ENCODE measurements around the gene COQ5. TPM values are rescaled to one million over a fixed set of nuclear protein-coding genes. Genes with fewer than 3 reads are reported as not detected.

Gene COQ5
- total and polyA plus RNA-seq, 2 of the 4 experiments (the other 2 are of a cell fraction), result 21.6 to 25.1 TPM

DNA sequence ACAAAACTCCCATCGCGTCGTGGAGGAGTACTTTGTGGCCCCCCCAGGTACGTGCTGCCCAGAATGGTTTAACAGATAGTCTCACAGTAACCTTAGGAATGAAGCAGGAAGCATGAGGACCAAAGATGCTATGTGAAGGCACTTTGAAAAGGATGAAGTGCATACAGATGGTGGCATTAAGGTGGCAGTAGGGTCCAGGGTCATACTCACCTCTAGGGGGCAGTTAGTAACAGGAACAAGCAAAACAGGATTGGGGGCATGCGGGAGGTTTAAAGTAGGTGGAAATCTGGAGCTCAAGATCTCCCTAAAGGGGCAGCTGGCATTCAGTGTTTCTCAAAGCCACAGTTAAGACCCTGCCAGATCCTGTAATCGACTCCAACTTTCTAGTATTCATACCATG lies 71.8 kb downstream of the COQ5 start:
- POLR2A ChIA-PET (ENCODE audit: unreplicated experiment), result no interaction called here
- Histone ChIP-seq H2AK5ac (ENCODE audit: low read depth, low read length) (no peak overlapping the region), H3K4me2 (ENCODE audit: low read depth, low read length) (no peak overlapping the region), H2BK5ac (ENCODE audit: low read depth, low read length, poor library complexity, severe bottlenecking) (no peak overlapping the region), H4K91ac (ENCODE audit: insufficient read depth, low read depth, low read length) (no peak overlapping the region), H2AFZ (replicated peaks; ENCODE audit: low read length, poor library complexity) (no peak overlapping the region), H3K36me3 (ENCODE audit: control insufficient read depth, insufficient read depth, low read length) (peaks cover 57% of the 10 kb centered on the region), H3K4me3 (ENCODE audit: insufficient read depth, low read depth, low read length) (no peak overlapping the region), H2BK120ac (ENCODE audit: low read depth, low read length) (no peak overlapping the region), H2BK15ac (ENCODE audit: low read depth, low read length) (no peak overlapping the region), H3K18ac (ENCODE audit: low read depth, low read length) (no peak overlapping the region), H3K23ac (ENCODE audit: low read depth, low read length) (no peak overlapping the region), H2BK20ac (ENCODE audit: low read depth, low read length) (no peak overlapping the region), H3K4me1 (ENCODE audit: control insufficient read depth, insufficient read depth, low read length) (no peaks in the 10 kb centered on the region), H3K79me1 (ENCODE audit: low read depth in 1 of 2, low read length in 2 of 2) (peaks cover 11 to 44% of the 10 kb centered on the region in 2 experiments; a peak in 3 of 4 replicates), H3K9ac (ENCODE audit: low read depth, low read length) (no peak overlapping the region), H4K5ac (ENCODE audit: low read depth, low read length) (no peak overlapping the region), H4K20me1 (ENCODE audit: insufficient read depth, low read length) (peaks cover 23% of the 10 kb centered on the region; the same call in 1 of the 2 replicates), H3K4ac (ENCODE audit: low read depth, low read length) (no peak overlapping the region), H3K27me3 (ENCODE audit: control insufficient read depth, insufficient read depth, low read length) (no peaks in the 10 kb centered on the region), H4K8ac (ENCODE audit: low read depth in 2 of 2, low read length in 2 of 2) (no peak overlapping the region), H3K14ac (replicated peaks; ENCODE audit: low read depth, low read length) (no peak overlapping the region), H3K9me1 (ENCODE audit: insufficient read depth, low read length) (no peaks in the 10 kb centered on the region), H2AK9ac (replicated peaks; ENCODE audit: low read depth, low read length, poor library complexity) (no peak overlapping the region), H3K56ac (ENCODE audit: extremely low read depth, insufficient read depth, low read length) (no peak overlapping the region), H3K27ac (ENCODE audit: insufficient read depth, low read length) (no peak overlapping the region), H3K9me3 (ENCODE audit: control insufficient read depth, insufficient read depth, low read length) (no peaks in the 10 kb centered on the region)
- ATAC-seq (ENCODE audit: low read depth) (no peak), DNase-seq (no peak)
- CTCF ChIA-PET, result interaction anchor here (1.7 kb wide), 1 partner anchor 10 kb away, joined by 6 read pairs; no protein-coding TSS in a partner anchor
- dilution Hi-C loops (cut with HindIII; ENCODE audit: low sequenced_read_pairs, unreplicated experiment), result no loop called here
- intact Hi-C loops (cut with micrococcal nuclease), result no loop called here
- in situ Hi-C loops (cut with MboI; ENCODE audit: low sequenced_read_pairs), result no loop called here
- WGBS, 2 experiments (ENCODE audit: extremely low coverage in 2 of 2, insufficient read length in 1 of 2), result 100% methylated on average over 3 of the region's 6 CpGs; no CpG with 5 or more reads in 1 of the 2 experiments
- BruUV-seq (replicated peaks), result no TSS peak
- no peak for TF ChIP-seq MXI1 (IDR thresholded peaks at IDR 0.05; ENCODE audit: borderline replicate concordance, low read depth, low read length)
- TF ChIP-seq CHD1 (IDR thresholded peaks at IDR 0.05; ENCODE audit: low read depth, low read length), result no peak
- no peak for TF ChIP-seq RFX5 (IDR thresholded peaks at IDR 0.05; ENCODE audit: low read depth, low read length)
- TF ChIP-seq CTCF (conservative IDR thresholded peaks at IDR 0.05; ENCODE audit: low read depth, low read length), result peak; percentile 15; the same call in 1 of the 2 replicates
- no peak for TF ChIP-seq RCOR1 (IDR thresholded peaks at IDR 0.05; ENCODE audit: insufficient replicate concordance, low read length)
